K562 (cell line): Measurements from ENCODE around the gene CCL8. TPM values are rescaled to one million over a fixed set of nuclear protein-coding genes. Genes with fewer than 3 reads are reported as not detected.

Experiments
- ATAC-seq: fragments of 200-7000 bp; cut with Tn5 transposase; 3 replicates; pipeline ENCODE4 v1.9.1; 2020; ENCODE audit warnings: moderate library complexity
- BruUV-seq: library from RNA; stranded (reverse); fragments of 400-500 nt; replicated peaks from 2 replicates; lab custom pipeline; 2021; lab: Mats Ljungman, UMichigan
- CTCF ChIA-PET: fragments of 300-600 bp; formaldehyde crosslinking; extraction: SDS; loops from one replicate; lab custom pipeline; 2021; ENCODE audit warnings: low intra/inter-chr PET ratio; lab: Yijun Ruan, JAX
- POLR2A ChIA-PET: fragments of 300-600, 350-650 bp; sonication (Branson Sonifier 250); formaldehyde crosslinking; extraction: SDS; loops from one replicate; lab custom pipeline; 2021; ENCODE audit warnings: antibody characterized with exemption, inconsistent platforms; lab: Yijun Ruan, JAX
- DNase-seq, 4 experiments: peaks; one replicate each; pipeline versions ENCODE4 v3.0.0 to v3.0.0-alpha.2; 2011 to 2018; ENCODE audit warnings: low spot score in 3 of 4, mixed read lengths in 3 of 4; ENCODE audit errors: extremely low read depth in 1 of 4
- FAIRE-seq: peaks from 2 replicates; lab custom pipeline; 2011; peaks lifted over from hg19 to GRCh38; lab: Jason Lieb, UNC
- H2AFZ ChIP-seq: 2 replicates; pipeline ENCODE4 v1.6.0; 2011; ENCODE audit warnings: low read depth, low read length, control low read depth, inconsistent platforms
- H3K27ac ChIP-seq: fragments of 200-600 bp; 3 replicates; pipeline ENCODE4 v1.8.0; 2011; ENCODE audit warnings: low read depth, mild to moderate bottlenecking, control low read depth, inconsistent platforms, low read length, moderate library complexity, mixed read lengths; ENCODE audit errors: extremely low read depth
- H3K27me3 ChIP-seq, 2 experiments: fragments of 300-600 bp in 1 of 2; 2 replicates in 1 of 2; 3 replicates in 1 of 2; pipeline versions ENCODE4 v1.6.0 to v1.8.0; 2011; ENCODE audit warnings: inconsistent platforms in 2 of 2, low read length in 2 of 2, mild to moderate bottlenecking in 1 of 2, mixed read lengths in 1 of 2, moderate library complexity in 1 of 2; ENCODE audit not compliant: control insufficient read depth in 2 of 2, insufficient read depth in 2 of 2
- H3K36me3 ChIP-seq: fragments of 300-600 bp; 3 replicates; pipeline ENCODE4 v1.8.0; 2011; ENCODE audit warnings: mild to moderate bottlenecking, low read length, inconsistent platforms; ENCODE audit not compliant: control insufficient read depth, insufficient read depth
- H3K4me1 ChIP-seq, 2 experiments: fragments of 200-600 bp in 1 of 2; replicated peaks in 1 of 2; 2 replicates in 1 of 2; 3 replicates in 1 of 2; pipeline versions ENCODE4 v1.5.1 to v1.8.0; 2011; ENCODE audit warnings: inconsistent platforms in 2 of 2, low read length in 2 of 2, mild to moderate bottlenecking in 1 of 2, mixed read lengths in 1 of 2, moderate library complexity in 1 of 2; ENCODE audit not compliant: control insufficient read depth in 2 of 2, insufficient read depth in 2 of 2
- H3K4me2 ChIP-seq: 2 replicates; pipeline ENCODE4 v1.6.1; 2011; ENCODE audit warnings: low read length, control low read depth, inconsistent platforms, mixed read lengths; ENCODE audit not compliant: insufficient read depth
- H3K4me3 ChIP-seq: fragments of 200-600 bp; sonication (generic), shearing (Covaris generic); 2 replicates; pipeline ENCODE4 v1.5.1; 2016; ENCODE audit warnings: control low read depth, inconsistent platforms
- H3K79me2 ChIP-seq: fragments of 200-600 bp; 3 replicates; pipeline ENCODE4 v1.8.0; 2011; ENCODE audit warnings: low read length, inconsistent platforms; ENCODE audit not compliant: control insufficient read depth, insufficient read depth
- H3K9ac ChIP-seq, 2 experiments: 2 replicates each; pipeline versions ENCODE4 v1.6.0 to v1.6.1; 2011; ENCODE audit warnings: low read depth in 2 of 2, low read length in 2 of 2, control low read depth in 1 of 2, inconsistent platforms in 1 of 2, mild to moderate bottlenecking in 1 of 2, mixed read lengths in 1 of 2; ENCODE audit not compliant: insufficient read depth in 1 of 2
- H3K9me1 ChIP-seq: one replicate; pipeline ENCODE4 v1.6.0; 2011; ENCODE audit warnings: inconsistent platforms, mild to moderate bottlenecking, low read length, moderate library complexity; ENCODE audit not compliant: control insufficient read depth, insufficient read depth
- H3K9me3 ChIP-seq: replicated peaks from 2 replicates; pipeline ENCODE4 v1.5.1; 2011; ENCODE audit warnings: low read depth, low read length, inconsistent platforms; ENCODE audit not compliant: control insufficient read depth, insufficient read depth
- H4K20me1 ChIP-seq: replicated peaks from 2 replicates; pipeline ENCODE4 v1.6.1; 2011; ENCODE audit warnings: low read length, inconsistent platforms, mixed read lengths; ENCODE audit not compliant: control insufficient read depth, insufficient read depth
- NFIC ChIP-seq: fragments of 450-650 bp; IDR thresholded peaks from 2 replicates; pipeline ENCODE4 v1.6.1; 2017; ENCODE audit warnings: mild to moderate bottlenecking, inconsistent platforms
- SIN3A ChIP-seq, 2 experiments: fragments of 150-350 bp in 1 of 2; IDR thresholded peaks; 2 replicates each; pipeline ENCODE4 v1.6.1; 2011 to 2016; ENCODE audit warnings: borderline replicate concordance in 2 of 2, low read depth in 2 of 2, low read length in 2 of 2, mild to moderate bottlenecking in 2 of 2, moderate library complexity in 2 of 2; ENCODE audit not compliant: control insufficient read depth in 1 of 2
- SP1 ChIP-seq: sonication (generic); formaldehyde crosslinking; IDR thresholded peaks from 2 replicates; pipeline ENCODE4 v1.8.1; 2022; ENCODE audit warnings: mild to moderate bottlenecking, missing genetic modification reagents
- TSC22D4 ChIP-seq: fragments of 450-650 bp; IDR thresholded peaks from 2 replicates; pipeline ENCODE4 v1.6.1; 2016; ENCODE audit warnings: missing genetic modification characterization, missing biosample characterization, control low read depth
- ZEB2 ChIP-seq: fragments of 450-650 bp; IDR thresholded peaks from 2 replicates; pipeline ENCODE4 v1.6.1; 2016
- ZNF175 ChIP-seq: fragments of 200-800 bp; sonication (Bioruptor generic); IDR thresholded peaks from 2 replicates; pipeline ENCODE4 v1.6.1; 2016; ENCODE audit warnings: low read depth, mild to moderate bottlenecking, missing genetic modification characterization, missing compliant biosample characterization
- WGBS: fragments of 100-300 bp; shearing (Covaris generic); methylation state at CpG from one replicate; pipeline ENCODE4 v1.1.6; 2016; ENCODE audit warnings: low coverage, mixed read lengths; ENCODE audit not compliant: insufficient coverage; ENCODE audit errors: missing lambda C conversion rate; 5-methylcytosine and 5-hydroxymethylcytosine counted together
- in situ Hi-C: fragments of 300-500 bp; cut with MboI; formaldehyde crosslinking; loops from 4 replicates; pipeline ENCODE4 v1.15.0; 2018; ENCODE audit warnings: inconsistent platforms, mixed read lengths
- intact Hi-C: fragments of 100-400 bp; cut with micrococcal nuclease; formaldehyde crosslinking; loops from 2 replicates; pipeline ENCODE4 v1.14.2; 2022
- polyA plus RNA-seq, 8 experiments: library from polyadenylated mRNA; depleted of rRNA in 4 of 8; stranded (reverse) in 5 of 8; unstranded in 3 of 8; fragments of >200 nt; fragmentation: Nextera tagmentation in 2 of 8; fragmentation: Illumina TruSeq in 1 of 8; extraction: Ambion mirVana in 2 of 8; extraction: Trizol in 1 of 8; gene quantifications; 2 replicates each; pipeline versions ENCODE4 v1.2.1 to v1.2.3, GENCODE V29; 2011 to 2014; ENCODE audit warnings: inconsistent platforms in 1 of 8, missing spikeins in 1 of 8
- total RNA-seq, 7 experiments: library from RNA; depleted of rRNA in 6 of 7; stranded (reverse); fragments of >200 nt in 6 of 7; fragmentation: Illumina TruSeq in 2 of 7; extraction: Trizol in 2 of 7; gene quantifications; 2 replicates each; pipeline versions ENCODE4 v1.2.1 to v1.2.3, GENCODE V29; 2011 to 2021; ENCODE audit warnings: low replicate concordance in 1 of 7

Gene CCL8
- total and polyA plus RNA-seq, 9 of the 15 experiments (the other 6 are each of a cell fraction or from before 2014, with no cell fraction given), result 0.06 TPM; not detected in 8

GRCh38 chr17:34351096-34351495 is 31.9 kb downstream of the CCL8 start:
- POLR2A ChIA-PET, result no interaction called here
- ATAC-seq (no peak), DNase-seq (no peak), FAIRE-seq (no peak)
- 38% methylated on average over 1 of the region's 1 CpG for WGBS
- CTCF ChIA-PET, result no interaction called here
- Histone ChIP-seq H3K27me3 (no peaks in the 10 kb centered on the region; a peak in 1 of 5 replicates), H3K9me1 (no peaks in the 10 kb centered on the region), H3K4me3 (no peak overlapping the region), H3K9ac (no peak overlapping the region), H3K4me2 (no peak overlapping the region), H3K9me3 (no peaks in the 10 kb centered on the region), H3K79me2 (no peaks in the 10 kb centered on the region), H3K4me1 (peaks cover 0 to 9% of the 10 kb centered on the region in 2 experiments; a peak in 2 of 5 replicates), H3K27ac (no peak overlapping the region), H3K36me3 (no peaks in the 10 kb centered on the region), H2AFZ (no peak overlapping the region), H4K20me1 (no peaks in the 10 kb centered on the region)
- intact Hi-C loops, result no loop called here
- BruUV-seq, result no TSS peak
- in situ Hi-C loops, result no loop called here
- TF ChIP-seq SP1 (CRISPR knock-in tag), result no peak

- intact Hi-C loops (no loop called here), in situ Hi-C loops (no loop called here)
- Histone ChIP-seq H3K9me3 (no peaks in the 10 kb centered on the region), H3K27ac (no peak overlapping the region), H3K4me3 (no peak overlapping the region), H2AFZ (no peak overlapping the region), H3K9ac (no peak overlapping the region), H3K36me3 (no peaks in the 10 kb centered on the region), H3K79me2 (no peaks in the 10 kb centered on the region), H3K9me1 (no peaks in the 10 kb centered on the region), H4K20me1 (no peaks in the 10 kb centered on the region), H3K4me1 (peaks cover 0 to 4% of the 10 kb centered on the region in 2 experiments; a peak in 2 of 5 replicates), H3K4me2 (no peak overlapping the region), H3K27me3 (no peaks in the 10 kb centered on the region; a peak in 1 of 5 replicates)
- FAIRE-seq, result no peak
- CTCF ChIA-PET, result no interaction called here
- no peak for DNase-seq
- TF ChIP-seq SIN3A (IDR thresholded peaks at IDR 0.05; ENCODE audit: borderline replicate concordance in 2 of 2, control insufficient read depth in 1 of 2, low read depth in 2 of 2, low read length in 2 of 2), result no peak
- no peak for TF ChIP-seq NFIC
- TF ChIP-seq TSC22D4 (tag), result no peak
- TF ChIP-seq ZNF175 (CRISPR knock-in tag), result no peak
- no peak for TF ChIP-seq ZEB2
- no TSS peak for BruUV-seq
- ATAC-seq, result no peak
- POLR2A ChIA-PET, result no interaction called here
These were observed 33.0 kb downstream of the CCL8 start for GRCh38 chr17:34352191-34352590.
